ENCODE data around the gene TIMELESS. TPM values are rescaled to one million over a fixed set of nuclear protein-coding genes. Genes with fewer than 3 reads are reported as not detected.
"Not testable (repeated sequence)": the region's sequence is repeated elsewhere in the genome, so short reads cannot be mapped to it uniquely, and the experiment has no call there.

TIMELESS gene
- total and polyA plus RNA-seq, 2 donors from 2014 or later: 5.5 to 9.2 TPM

- H3K4me1 ChIP-seq (ENCODE audit: control insufficient read depth in 2 of 3, insufficient read depth in 2 of 3, low read depth in 1 of 3, low read length in 3 of 3); H3K9me3 ChIP-seq (ENCODE audit: control insufficient read depth in 2 of 3, insufficient read depth in 1 of 3, low read length in 3 of 3); H3K4me3 ChIP-seq (ENCODE audit: low read length in 3 of 3); H3K27ac ChIP-seq (ENCODE audit: low read depth in 2 of 2, low read length in 2 of 2); FAIRE-seq; H3K9ac ChIP-seq (ENCODE audit: low read length in 3 of 3); intact Hi-C loops (cut with DNase I); DNase-seq; H3K36me3 ChIP-seq (ENCODE audit: control insufficient read depth in 2 of 3, insufficient read depth in 3 of 3, low read length in 3 of 3); H3K27me3 ChIP-seq (ENCODE audit: control insufficient read depth, insufficient read depth, low read length): not testable (repeated sequence)
Observed at GRCh38 chr12:56399466-56399865, 49.8 kb downstream of the TIMELESS start.

- H3K4me1 ChIP-seq (ENCODE audit: control insufficient read depth in 2 of 3, insufficient read depth in 2 of 3, low read depth in 1 of 3, low read length in 3 of 3): no peaks in the 10 kb centered on the region
- H3K9me3 ChIP-seq (ENCODE audit: control insufficient read depth in 2 of 3, insufficient read depth in 1 of 3, low read length in 3 of 3): no peaks in the 10 kb centered on the region
- H3K27me3 ChIP-seq (ENCODE audit: control insufficient read depth, insufficient read depth, low read length): no peaks in the 10 kb centered on the region
- no peak for DNase-seq
- no peak for FAIRE-seq
- no peak overlapping the region for H3K4me3 ChIP-seq (ENCODE audit: low read length in 3 of 3)
- H3K27ac ChIP-seq (ENCODE audit: low read depth in 2 of 2, low read length in 2 of 2): no peak overlapping the region
- intact Hi-C loops (cut with DNase I): no loop called here
- H3K36me3 ChIP-seq (ENCODE audit: control insufficient read depth in 2 of 3, insufficient read depth in 3 of 3, low read length in 3 of 3): no peaks in the 10 kb centered on the region
- no peak overlapping the region for H3K9ac ChIP-seq (ENCODE audit: low read length in 3 of 3)
- TF ChIP-seq CTCF (IDR thresholded peaks at IDR 0.05; ENCODE audit: borderline replicate concordance, extremely low read depth, insufficient read depth): no peak
Observed at GRCh38 chr12:56398324-56398723, 50.9 kb downstream of the TIMELESS start.

GRCh38 chr12:56392331-56392730 is 56.9 kb downstream of the TIMELESS start:
- TF ChIP-seq CTCF (IDR thresholded peaks at IDR 0.05; ENCODE audit: borderline replicate concordance, extremely low read depth, insufficient read depth): no peak
- H3K4me3 ChIP-seq (ENCODE audit: low read length in 3 of 3): no peak overlapping the region
- no peak for DNase-seq
- no peak for FAIRE-seq
- H3K9me3 ChIP-seq (ENCODE audit: control insufficient read depth in 2 of 3, insufficient read depth in 1 of 3, low read length in 3 of 3): no peaks in the 10 kb centered on the region
- H3K36me3 ChIP-seq (ENCODE audit: control insufficient read depth in 2 of 3, insufficient read depth in 3 of 3, low read length in 3 of 3): no peaks in the 10 kb centered on the region
- H3K9ac ChIP-seq (ENCODE audit: low read length in 3 of 3): no peak overlapping the region
- H3K4me1 ChIP-seq (ENCODE audit: control insufficient read depth in 2 of 3, insufficient read depth in 2 of 3, low read depth in 1 of 3, low read length in 3 of 3): no peaks in the 10 kb centered on the region
- intact Hi-C loops (cut with DNase I): no loop called here
- no peaks in the 10 kb centered on the region for H3K27me3 ChIP-seq (ENCODE audit: control insufficient read depth, insufficient read depth, low read length)
- H3K27ac ChIP-seq (ENCODE audit: low read depth in 2 of 2, low read length in 2 of 2): no peak overlapping the region

- no peaks in the 10 kb centered on the region for H3K27me3 ChIP-seq (ENCODE audit: control insufficient read depth, insufficient read depth, low read length)
- no peaks in the 10 kb centered on the region for H3K36me3 ChIP-seq (ENCODE audit: control insufficient read depth in 2 of 3, insufficient read depth in 3 of 3, low read length in 3 of 3)
- H3K9me3 ChIP-seq (ENCODE audit: control insufficient read depth in 2 of 3, insufficient read depth in 1 of 3, low read length in 3 of 3): no peaks in the 10 kb centered on the region
- DNase-seq (no peak), FAIRE-seq (no peak)
- H3K4me3 ChIP-seq (ENCODE audit: low read length in 3 of 3): no peak overlapping the region
- no peak for TF ChIP-seq CTCF (IDR thresholded peaks at IDR 0.05; ENCODE audit: borderline replicate concordance, extremely low read depth, insufficient read depth)
- intact Hi-C loops (cut with DNase I): no loop called here
- H3K27ac ChIP-seq (ENCODE audit: low read depth in 2 of 2, low read length in 2 of 2): no peak overlapping the region
- H3K9ac ChIP-seq (ENCODE audit: low read length in 3 of 3): no peak overlapping the region
- no peaks in the 10 kb centered on the region for H3K4me1 ChIP-seq (ENCODE audit: control insufficient read depth in 2 of 3, insufficient read depth in 2 of 3, low read depth in 1 of 3, low read length in 3 of 3)
Observed at GRCh38 chr12:56391721-56392120, 57.5 kb downstream of the TIMELESS start.

Measured in kidney (tissue), 14 donors.